Psoas muscle (tissue), 8 donors: ENCODE data around the gene TCERG1L. TPM values are rescaled to one million over a fixed set of nuclear protein-coding genes. Genes with fewer than 3 reads are reported as not detected.

Experiments used
- ATAC-seq, 4 donors: fragments of 200-7000 bp; cut with Tn5 transposase; one replicate each; pipeline ENCODE4 v1.9.1; 2020; ENCODE audit warnings: moderate library complexity in 3 of 4, mild to moderate bottlenecking in 2 of 4
- DNase-seq, 2 donors: peaks; one replicate each; pipeline ENCODE4 v3.0.0-alpha.2; 2020
- H3K27ac ChIP-seq: fragments of 200-600 bp; one replicate; pipeline ENCODE4 v1.8.0; 2022
- H3K27me3 ChIP-seq, 3 donors: fragments of 200-600 bp in 1 of 3; one replicate each; pipeline versions ENCODE4 v1.6.1 to v1.8.0; 2013 to 2022; ENCODE audit warnings: low read length in 2 of 3, mild to moderate bottlenecking in 2 of 3, moderate library complexity in 1 of 3; ENCODE audit not compliant: insufficient read depth in 3 of 3
- H3K36me3 ChIP-seq, 2 donors: fragments of 200-600 bp in 1 of 2; one replicate each; pipeline versions ENCODE4 v1.6.1 to v1.8.0; 2013 to 2022; ENCODE audit warnings: low read depth in 1 of 2, mild to moderate bottlenecking in 1 of 2, moderate library complexity in 1 of 2; ENCODE audit not compliant: insufficient read depth in 1 of 2
- H3K4me1 ChIP-seq: fragments of 200-600 bp; one replicate; pipeline ENCODE4 v1.8.0; 2022
- H3K4me3 ChIP-seq: fragments of 200-600 bp; one replicate; pipeline ENCODE4 v1.8.0; 2022; ENCODE audit warnings: mild to moderate bottlenecking
- H3K9me3 ChIP-seq: fragments of 200-600 bp; one replicate; pipeline ENCODE4 v1.8.0; 2022
- CTCF ChIP-seq: fragments of 200-600 bp; IDR thresholded peaks from one replicate; pipeline ENCODE4 v1.8.0; 2022; ENCODE audit warnings: antibody characterized with exemption
- WGBS, 3 donors: extraction: QIAGEN DNeasy Blood & Tissue Kit; methylation state at CpG; one replicate each; pipeline versions ENCODE4 v1.1.6 to v1.1.7; 2013; 5-methylcytosine and 5-hydroxymethylcytosine counted together
- intact Hi-C, 2 donors: fragments of 100-400 bp; cut with DNase I; formaldehyde crosslinking; loops; one replicate each; pipeline versions ENCODE4 v1.11.0 to v1.14.2; 2022
- polyA plus RNA-seq, 3 donors: library from polyadenylated mRNA; stranded (reverse); fragments of 200-250 nt; gene quantifications; one replicate each; pipeline ENCODE4 v1.2.3, GENCODE V29; 2013
- total RNA-seq, 4 donors: library from RNA; stranded (reverse); fragmentation: NEBNext Ultra II Directional in 2 of 4; extraction: Animal tissue kit (Norgen Biotek cat#: 25700) in 2 of 4; gene quantifications; one replicate each; pipeline versions ENCODE4 v1.2.1 to v1.2.4, GENCODE V29; 2021 to 2023
- donor health status: healthy with polysubstance abuse.
- donor health status: DM: no; HTN: no; CAD: no; lungs with moderate emphysema.
- donor health status: Bipolar disorder and iron deficiency.
- donor health status: healthy.
- donor health status: DM: yes; HTN: yes; CAD: no.
- donor health status: DM: no; HTN: no; CAD: no.
- donor health status: DM: no; HTN: no; CAD: no.
- donor health status: DM: yes; HTN: yes; CAD: no.

Gene TCERG1L
- total and polyA plus RNA-seq, 7 donors: 0.01 TPM; not detected in 6

DNA sequence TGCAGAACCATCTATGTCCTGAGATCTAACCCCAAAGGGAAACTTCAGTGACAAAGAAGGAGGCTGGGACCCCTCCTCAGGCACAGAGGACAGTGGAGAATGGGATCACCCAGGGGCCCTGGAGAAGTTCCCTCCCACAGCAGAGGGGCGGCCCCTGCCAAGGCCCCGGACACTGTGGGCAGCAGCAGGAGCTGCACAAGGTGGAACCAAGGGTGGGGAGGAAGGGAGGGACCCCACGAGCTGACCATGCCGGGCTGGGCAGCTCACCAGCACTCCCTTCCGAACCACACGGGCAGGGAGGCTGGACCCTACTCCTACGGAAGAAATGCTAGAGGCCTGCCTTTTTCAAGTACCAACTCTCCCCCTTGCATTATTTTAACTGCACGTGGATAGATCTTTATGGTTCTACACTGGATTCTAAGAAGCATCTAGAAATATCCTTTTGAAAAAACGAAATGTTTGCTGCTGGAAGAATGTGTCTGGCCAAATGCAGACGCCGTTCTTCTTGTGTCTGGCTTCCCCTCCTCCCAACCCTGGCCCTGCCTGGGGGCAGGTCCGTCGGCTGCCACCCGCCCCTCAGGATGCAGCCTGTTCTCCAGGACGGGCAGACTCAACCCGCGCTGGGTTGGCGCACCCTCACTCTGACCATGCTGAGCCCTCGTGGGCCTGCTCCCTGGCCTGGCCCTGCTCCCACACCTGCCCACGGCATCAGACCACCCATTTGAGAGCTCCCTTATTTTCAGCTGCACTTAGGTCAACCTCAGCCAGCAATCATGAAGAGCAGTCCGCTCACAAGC is 193.9 kb downstream of the TCERG1L start:
- 84 to 87% (median 86%) methylated on average over 20 to 21 of the region's 21 CpGs for WGBS, 3 donors
- no peak overlapping the region for H3K4me3 ChIP-seq
- DNase-seq (peak in 1 of 2 donors; percentile 40), ATAC-seq (no peak)
- H3K27ac ChIP-seq: no peak overlapping the region
- intact Hi-C loops: no loop called here
- no peaks in the 10 kb centered on the region for H3K36me3 ChIP-seq
- H3K27me3 ChIP-seq: peaks cover 0 to 2% (median 0%) of the 10 kb centered on the region in 3 donors
- H3K9me3 ChIP-seq: no peaks in the 10 kb centered on the region
- no peak for TF ChIP-seq CTCF
- no peaks in the 10 kb centered on the region for H3K4me1 ChIP-seq

DNA sequence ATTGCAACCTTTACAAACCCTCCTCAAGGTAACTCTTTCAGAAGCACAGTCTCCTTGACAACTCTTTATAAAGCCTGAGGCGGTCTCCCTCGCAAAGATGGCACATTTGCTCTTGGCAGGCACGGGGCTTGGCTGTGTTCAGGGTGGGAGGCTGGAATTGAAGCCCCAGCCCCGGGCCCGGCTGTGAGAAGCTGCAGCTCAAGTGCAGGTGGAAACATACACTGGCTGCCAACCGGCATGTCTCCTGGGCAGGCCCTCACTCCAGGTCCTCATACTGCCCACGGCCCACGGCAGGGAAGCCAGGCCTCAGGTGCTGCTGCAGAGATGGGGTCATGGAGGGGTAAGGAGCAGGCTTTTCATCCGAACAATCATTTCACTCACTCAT is 194.5 kb downstream of the TCERG1L start:
- intact Hi-C loops: no loop called here
- no peak overlapping the region for H3K4me3 ChIP-seq
- H3K4me1 ChIP-seq: no peaks in the 10 kb centered on the region
- no peak for TF ChIP-seq CTCF
- H3K27ac ChIP-seq: no peak overlapping the region
- H3K9me3 ChIP-seq: no peaks in the 10 kb centered on the region
- DNase-seq: peak in 1 of 2 donors; percentile 33
- ATAC-seq: no peak
- no peaks in the 10 kb centered on the region for H3K27me3 ChIP-seq
- 82 to 87% (median 83%) methylated on average over 9 of the region's 9 CpGs for WGBS, 3 donors
- no peaks in the 10 kb centered on the region for H3K36me3 ChIP-seq

DNA sequence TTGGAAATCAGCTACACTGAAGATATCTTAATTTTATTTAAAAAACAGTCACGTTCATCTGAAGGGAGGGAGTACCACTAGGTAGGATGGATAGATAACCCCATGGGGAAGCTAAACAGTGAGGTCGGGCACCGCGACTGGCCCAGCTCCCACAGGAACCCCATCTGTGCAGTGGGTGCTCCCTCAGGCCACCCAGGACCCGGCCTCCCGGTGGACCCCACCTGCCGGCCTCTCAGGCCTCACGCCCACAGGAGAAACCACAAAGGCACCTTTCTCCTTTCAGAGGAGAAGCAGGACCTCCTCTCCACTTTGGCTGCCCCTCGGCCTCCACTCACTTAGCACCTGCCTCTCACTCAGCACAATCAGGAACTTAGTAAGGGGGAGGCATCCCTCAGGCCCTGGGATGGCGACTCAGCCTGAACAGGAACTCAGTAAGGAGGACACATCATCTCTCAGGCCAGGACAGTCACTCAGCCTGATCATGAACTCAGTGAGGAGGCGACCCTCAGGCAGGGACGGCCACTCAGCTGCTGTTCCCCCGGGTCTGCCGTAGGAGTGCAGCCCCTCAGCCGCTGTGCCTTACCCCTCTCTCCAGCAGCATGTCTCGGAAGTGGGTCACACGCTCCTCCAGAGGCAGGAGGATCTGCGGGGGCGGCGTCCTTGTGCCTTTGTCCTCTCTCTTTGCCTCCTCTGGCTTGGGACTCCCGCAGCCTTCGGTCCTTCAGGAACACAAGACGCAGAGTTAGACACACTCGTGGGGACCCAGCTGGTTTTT is 195.1 kb downstream of the TCERG1L start:
- DNase-seq: peak in 1 of 2 donors; percentile 27
- no peaks in the 10 kb centered on the region for H3K4me1 ChIP-seq
- H3K4me3 ChIP-seq: no peak overlapping the region
- no peaks in the 10 kb centered on the region for H3K9me3 ChIP-seq
- no peak for ATAC-seq
- no peaks in the 10 kb centered on the region for H3K36me3 ChIP-seq
- 87 to 90% (median 89%) methylated on average over 24 of the region's 24 CpGs for WGBS, 3 donors
- H3K27ac ChIP-seq: no peak overlapping the region
- no peak for TF ChIP-seq CTCF
- H3K27me3 ChIP-seq: peaks cover 0 to 2% (median 0%) of the 10 kb centered on the region in 3 donors
- intact Hi-C loops: no loop called here

GRCh38 chr10:131115801-131116200 is 195.7 kb downstream of the TCERG1L start:
- no peaks in the 10 kb centered on the region for H3K9me3 ChIP-seq
- H3K36me3 ChIP-seq: no peaks in the 10 kb centered on the region
- DNase-seq (no peak), ATAC-seq (no peak)
- no peaks in the 10 kb centered on the region for H3K4me1 ChIP-seq
- no peak overlapping the region for H3K4me3 ChIP-seq
- intact Hi-C loops: no loop called here
- no peak overlapping the region for H3K27ac ChIP-seq
- peaks cover 0 to 3% (median 0%) of the 10 kb centered on the region in 3 donors for H3K27me3 ChIP-seq
- no peak for TF ChIP-seq CTCF
- WGBS, 3 donors: 64 to 69% (median 67%) methylated on average over 4 of the region's 4 CpGs
